Activated T-cell treated with anti-CD3 and anti-CD28 coated beads for 4 hours (primary cell): Measurements from ENCODE around the gene HYPK.
"Not testable (repeated sequence)": the region's sequence is repeated elsewhere in the genome, so short reads cannot be mapped to it uniquely, and the experiment has no call there.

Experiments
- DNase-seq: peaks from one replicate; pipeline ENCODE4 v3.0.0-alpha.2; 2020

HYPK gene

GRCh38 chr15:43795997-43796396 lies 4.4 kb upstream of the HYPK start:
- DNase-seq: no peak

GRCh38 chr15:43796566-43796965 lies 3.8 kb upstream of the HYPK start:
- no peak for DNase-seq

GRCh38 chr15:43799209-43799944 lies 1.0 kb upstream of the HYPK start:
- DNase-seq: no peak

- no peak for DNase-seq
These were observed 484 bp upstream of the HYPK start, which contains the start of gene SERINC4 for GRCh38 chr15:43799945-43800285. Gene SERINC4, minus strand, starts transcription at chr15:43800220. Its CDS starts 234 bp downstream, at chr15:43799986.

GRCh38 chr15:43802676-43803075 lies 2.3 kb downstream of the HYPK start:
- DNase-seq: not testable (repeated sequence)

GRCh38 chr15:43808435-43808950 lies 8.1 kb downstream of the HYPK start:
- DNase-seq: no peak

GRCh38 chr15:43808960-43809678 lies 8.7 kb downstream of the HYPK start:
- no peak for DNase-seq

GRCh38 chr15:43815064-43815463 lies 14.7 kb downstream of the HYPK start:
- DNase-seq: not testable (repeated sequence)

- no peak for DNase-seq
These were observed 21.1 kb downstream of the HYPK start for GRCh38 chr15:43821505-43821904.

GRCh38 chr15:43824302-43825246 lies 24.2 kb downstream of the HYPK start, which contains the start of gene MFAP1:
Gene MFAP1, minus strand, starts transcription at chr15:43824690. Its CDS starts 121 bp downstream, at chr15:43824569.
- DNase-seq: peak; percentile 88

GRCh38 chr15:43825305-43825704 lies 24.9 kb downstream of the HYPK start:
- DNase-seq: not testable (repeated sequence)

- no peak for DNase-seq
These were observed 25.7 kb downstream of the HYPK start for GRCh38 chr15:43826029-43826507.

- DNase-seq: peak; percentile 43
These were observed 26.3 kb downstream of the HYPK start, which contains the start of gene WDR76 for GRCh38 chr15:43826508-43827341. Gene WDR76, plus strand, starts transcription at chr15:43827002. Its CDS starts 31 bp downstream, at chr15:43827033.

GRCh38 chr15:43828061-43828657 lies 27.8 kb downstream of the HYPK start:
- no peak for DNase-seq

GRCh38 chr15:43829951-43830540 lies 29.6 kb downstream of the HYPK start:
- not testable (repeated sequence) for DNase-seq

GRCh38 chr15:43830691-43831275 lies 30.4 kb downstream of the HYPK start:
- not testable (repeated sequence) for DNase-seq

GRCh38 chr15:43831519-43832052 lies 31.2 kb downstream of the HYPK start:
- not testable (repeated sequence) for DNase-seq

GRCh38 chr15:43832485-43832884 lies 32.1 kb downstream of the HYPK start:
- DNase-seq: not testable (repeated sequence)

- no peak for DNase-seq
These were observed 45.0 kb downstream of the HYPK start for GRCh38 chr15:43845421-43845820.

- no peak for DNase-seq
These were observed 50.9 kb downstream of the HYPK start for GRCh38 chr15:43851251-43851650.
